Epithelial cell of proximal tubule (primary cell): Measurements from ENCODE around the gene TTC28. TPM values are rescaled to one million over a fixed set of nuclear protein-coding genes. Genes with fewer than 3 reads are reported as not detected.

Experiments
- DNase-seq: peaks from one replicate; pipeline ENCODE4 v3.0.0-alpha.2; 2011; ENCODE audit warnings: low read depth
- H3K4me3 ChIP-seq: 2 replicates; pipeline ENCODE4 v1.5.1; 2011; ENCODE audit warnings: low read depth, mild to moderate bottlenecking, low read length
- total RNA-seq: library from RNA; depleted of rRNA; stranded (reverse); fragments of >200 nt; gene quantifications from 2 replicates; pipeline ENCODE4 v1.2.3, GENCODE V29; 2015
- TF ChIP-seq, protein P1 (sequence below): conservative IDR thresholded peaks from 2 replicates; pipeline ENCODE4 v1.5.1; 2012; ENCODE audit warnings: low read depth, mild to moderate bottlenecking, low read length

TTC28 gene
- total RNA-seq, 1 donor from 2014 or later: 3.7 TPM

DNA sequence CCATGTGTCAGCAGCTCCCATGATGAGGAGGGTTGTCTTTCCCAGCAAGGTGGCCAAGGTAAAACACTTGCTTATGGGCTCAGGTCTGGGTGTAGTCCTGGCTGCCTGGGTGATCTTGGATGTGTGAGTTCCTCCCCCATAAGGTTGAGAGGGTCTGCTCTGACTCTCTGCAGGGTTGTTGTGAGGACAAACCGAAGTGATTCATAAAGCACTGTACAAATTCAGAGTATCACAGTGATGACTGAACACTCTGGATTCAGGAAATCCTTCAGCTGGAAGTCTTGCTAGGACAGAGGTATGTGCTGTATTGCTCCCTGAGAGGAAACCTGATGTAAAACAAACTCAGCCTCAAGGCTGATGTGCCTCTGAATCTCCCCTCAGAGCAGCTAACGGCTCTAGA, 539.7 kb downstream of the TTC28 start:
- TF ChIP-seq, protein P1, sequence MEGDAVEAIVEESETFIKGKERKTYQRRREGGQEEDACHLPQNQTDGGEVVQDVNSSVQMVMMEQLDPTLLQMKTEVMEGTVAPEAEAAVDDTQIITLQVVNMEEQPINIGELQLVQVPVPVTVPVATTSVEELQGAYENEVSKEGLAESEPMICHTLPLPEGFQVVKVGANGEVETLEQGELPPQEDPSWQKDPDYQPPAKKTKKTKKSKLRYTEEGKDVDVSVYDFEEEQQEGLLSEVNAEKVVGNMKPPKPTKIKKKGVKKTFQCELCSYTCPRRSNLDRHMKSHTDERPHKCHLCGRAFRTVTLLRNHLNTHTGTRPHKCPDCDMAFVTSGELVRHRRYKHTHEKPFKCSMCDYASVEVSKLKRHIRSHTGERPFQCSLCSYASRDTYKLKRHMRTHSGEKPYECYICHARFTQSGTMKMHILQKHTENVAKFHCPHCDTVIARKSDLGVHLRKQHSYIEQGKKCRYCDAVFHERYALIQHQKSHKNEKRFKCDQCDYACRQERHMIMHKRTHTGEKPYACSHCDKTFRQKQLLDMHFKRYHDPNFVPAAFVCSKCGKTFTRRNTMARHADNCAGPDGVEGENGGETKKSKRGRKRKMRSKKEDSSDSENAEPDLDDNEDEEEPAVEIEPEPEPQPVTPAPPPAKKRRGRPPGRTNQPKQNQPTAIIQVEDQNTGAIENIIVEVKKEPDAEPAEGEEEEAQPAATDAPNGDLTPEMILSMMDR: no peak
- no peak overlapping the region for H3K4me3 ChIP-seq
- DNase-seq: peak; percentile 22

DNA sequence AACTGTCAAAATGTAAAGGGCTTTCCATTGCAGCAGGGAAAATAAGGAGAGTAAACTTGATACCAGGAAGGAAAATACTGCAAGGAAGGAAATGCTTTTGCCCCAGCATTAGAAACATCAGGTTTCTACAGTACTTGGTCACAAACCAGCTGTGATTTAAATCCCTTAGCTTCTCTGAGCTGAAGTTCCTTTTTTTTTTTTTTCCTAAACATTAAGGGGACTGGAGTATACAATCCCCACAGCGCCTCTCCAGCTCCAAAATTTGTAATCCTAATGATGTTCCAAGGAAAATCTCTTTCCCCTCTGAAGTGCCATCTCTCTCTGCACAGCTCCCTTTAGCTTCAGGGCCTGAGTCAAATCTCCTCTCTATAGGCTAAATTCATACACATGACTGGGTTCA, 540.1 kb downstream of the TTC28 start:
- no peak for DNase-seq
- TF ChIP-seq, protein P1: no peak
- no peak overlapping the region for H3K4me3 ChIP-seq

DNA sequence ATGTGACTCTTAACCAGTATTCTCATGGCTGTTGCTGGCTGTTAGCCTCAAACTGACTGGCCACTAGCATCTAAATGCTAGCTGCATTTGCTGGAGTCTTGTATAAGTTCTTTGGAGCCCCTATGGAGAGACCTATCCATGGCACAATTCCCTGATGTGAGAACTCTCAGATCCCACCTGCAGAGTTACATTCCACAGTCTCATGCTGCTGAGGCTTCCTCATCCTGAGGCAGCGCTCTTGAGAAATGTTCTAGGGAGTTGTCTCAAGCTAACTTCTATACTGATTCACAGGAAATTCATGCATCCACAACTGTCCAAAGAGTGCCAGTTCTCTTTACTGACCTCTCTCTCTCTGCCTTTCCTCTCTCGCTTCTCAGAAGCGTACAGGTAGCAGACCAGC, 542.6 kb downstream of the TTC28 start:
- TF ChIP-seq, protein P1: no peak
- no peak for DNase-seq
- no peak overlapping the region for H3K4me3 ChIP-seq

DNA sequence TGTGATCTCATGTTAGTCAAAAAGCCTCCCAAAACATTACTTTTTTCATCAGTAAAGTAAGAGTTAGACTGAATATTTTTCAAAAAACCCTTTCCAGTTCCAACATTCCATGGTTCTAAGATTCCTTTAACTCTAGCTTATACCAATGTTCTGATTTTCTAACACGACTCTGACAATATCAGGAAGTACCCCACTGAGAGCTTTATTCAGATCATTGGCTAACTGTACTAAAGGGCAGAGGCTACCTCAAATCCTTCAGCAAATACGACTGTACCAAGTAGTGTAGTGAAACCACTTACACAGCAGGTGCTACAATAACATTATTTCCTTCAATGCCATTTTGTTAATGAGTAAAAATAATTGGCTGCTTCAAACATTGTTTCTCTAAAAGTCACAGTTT, 547.2 kb downstream of the TTC28 start:
- TF ChIP-seq, protein P1: no peak
- DNase-seq: no peak
- H3K4me3 ChIP-seq: no peak overlapping the region

DNA sequence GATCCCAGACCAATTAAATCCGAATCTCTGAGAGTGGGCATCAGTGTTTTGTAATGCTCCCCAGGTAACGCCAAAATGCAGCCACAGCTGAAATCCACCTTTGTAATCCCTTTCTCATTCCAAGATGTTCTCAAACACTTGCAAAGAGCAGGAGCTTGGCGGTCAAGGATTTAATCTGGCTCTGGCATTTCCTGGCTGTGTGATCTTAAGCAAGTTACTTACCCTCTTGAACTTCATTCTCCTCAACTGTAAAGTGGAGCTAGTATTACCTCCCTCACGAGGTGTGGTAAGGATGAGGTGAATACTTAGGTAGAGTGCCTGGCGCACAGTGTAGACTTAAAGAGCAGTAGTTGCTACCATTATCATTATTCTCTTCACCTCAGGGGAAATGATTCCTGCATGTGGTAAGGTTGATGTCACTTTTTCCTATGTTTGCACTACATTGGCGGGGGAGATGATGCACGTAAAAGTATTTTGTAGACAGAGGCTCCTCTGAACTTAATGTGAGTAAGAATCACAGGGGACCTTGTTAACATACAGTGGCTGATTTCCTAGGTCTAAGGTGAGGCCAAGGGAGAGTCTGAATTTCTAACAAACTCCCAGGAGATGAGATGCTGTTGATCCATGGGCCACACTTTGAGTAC, 550.2 kb downstream of the TTC28 start:
- H3K4me3 ChIP-seq: no peak overlapping the region
- TF ChIP-seq, protein P1: no peak

DNA sequence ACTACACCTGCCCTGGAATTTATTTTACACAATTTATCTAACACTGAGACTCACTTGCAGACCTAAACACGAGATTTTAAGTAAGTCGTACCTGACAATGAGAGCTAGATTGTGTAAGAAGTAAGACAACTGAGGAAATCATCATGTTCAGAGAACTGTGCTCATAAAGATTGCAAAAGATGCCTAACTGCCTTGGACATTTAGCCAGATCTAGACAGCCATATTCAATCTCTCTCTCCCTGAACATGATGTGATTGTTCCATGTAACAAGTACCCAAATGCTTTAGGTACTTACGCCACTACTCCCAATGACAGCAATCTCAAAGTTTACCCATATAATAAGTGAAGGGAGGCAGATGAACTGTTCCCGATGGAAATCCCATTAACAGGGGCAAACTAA, 550.8 kb downstream of the TTC28 start:
- H3K4me3 ChIP-seq: no peak overlapping the region
- no peak for DNase-seq
- TF ChIP-seq, protein P1: no peak

More for the DNA sequence above, 550.2 kb downstream of the TTC28 start:
- no peak for DNase-seq

DNA sequence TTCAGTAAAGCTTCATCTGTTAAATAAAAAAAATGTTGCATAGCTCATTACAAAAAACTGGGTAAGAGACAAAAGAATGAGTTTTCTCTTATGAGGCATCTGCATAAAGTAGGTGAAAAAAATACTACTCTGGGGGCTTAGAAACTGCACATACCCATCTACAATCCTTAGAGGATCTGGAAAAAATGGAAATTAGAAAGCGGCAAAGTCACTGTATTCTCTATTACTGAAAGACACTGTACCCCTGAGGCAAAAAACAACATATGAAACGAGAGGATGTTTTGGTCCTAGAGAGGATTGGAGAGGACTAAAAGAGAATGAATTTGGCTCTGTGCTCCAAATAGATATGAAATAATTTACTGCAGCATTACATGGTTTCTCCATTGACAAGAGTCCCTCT, 553.8 kb downstream of the TTC28 start:
- no peak for DNase-seq
- TF ChIP-seq, protein P1: no peak
- H3K4me3 ChIP-seq: no peak overlapping the region
